HCT116 (cell line): ENCODE results near the gene IFI16. TPM values are rescaled to one million over a fixed set of nuclear protein-coding genes. Genes with fewer than 3 reads are reported as not detected.

Source experiments
- ATAC-seq: fragments of 200-7000 bp; cut with Tn5 transposase; 2 replicates; pipeline ENCODE4 v1.9.1; 2020; ENCODE audit warnings: mild to moderate bottlenecking, moderate library complexity
- BruUV-seq: library from RNA; stranded (reverse); fragments of 400-500 nt; replicated peaks from 2 replicates; lab custom pipeline; 2021; lab: Mats Ljungman, UMichigan
- CTCF ChIA-PET: fragments of 300-600 bp; sonication (Branson Sonifier 250); formaldehyde crosslinking; loops from one replicate; lab custom pipeline; 2021; ENCODE audit warnings: antibody characterized with exemption; lab: Charles Lee
- POLR2A ChIA-PET: fragments of 300-600, 350-600 bp; sonication (Branson Sonifier 250); formaldehyde crosslinking; loops from one replicate; lab custom pipeline; 2021; ENCODE audit warnings: antibody characterized with exemption; lab: Charles Lee
- RAD21 ChIA-PET, 2 experiments: fragments of 300-600 bp; sonication (Branson Sonifier 250); formaldehyde crosslinking; loops; one replicate each; lab custom pipeline; 2023; ENCODE audit warnings: low total read pairs in 2 of 2; ENCODE audit not compliant: uncharacterized antibody in 2 of 2, unreplicated experiment in 2 of 2, low non-redundant PET in 1 of 2; lab: Charles Lee
- DNase-seq: peaks from one replicate; pipeline ENCODE4 v3.0.0-alpha.2; 2010; ENCODE audit warnings: low read depth, low spot score
- H2AFZ ChIP-seq: fragments of 200-600 bp; shearing (Covaris generic), sonication (generic); 2 replicates; pipeline ENCODE4 v1.6.1; 2017; ENCODE audit warnings: low read depth, mixed run types, mixed read lengths, antibody characterized with exemption, low read length; ENCODE audit not compliant: poor library complexity, severe bottlenecking
- H3K27ac ChIP-seq: 2 replicates; pipeline ENCODE4 v1.5.1; 2012; ENCODE audit warnings: low read depth, low read length
- H3K27me3 ChIP-seq: fragments of 200-600 bp; sonication (generic); 2 replicates; pipeline ENCODE4 v1.6.1; 2016; ENCODE audit warnings: mixed run types, low read length, mixed read lengths; ENCODE audit not compliant: insufficient read depth
- H3K36me3 ChIP-seq, 2 experiments: fragments of 200-500 bp in 1 of 2; fragments of 200-600 bp in 1 of 2; sonication (Bioruptor generic) in 1 of 2; sonication (generic) in 1 of 2; 2 replicates each; pipeline versions ENCODE4 v1.5.1 to v1.6.1; 2014 to 2016; ENCODE audit warnings: low read length in 2 of 2, inconsistent platforms in 1 of 2, mixed read lengths in 1 of 2, mixed run types in 1 of 2; ENCODE audit not compliant: insufficient read depth in 2 of 2, control insufficient read depth in 1 of 2
- H3K4me1 ChIP-seq, 2 experiments: fragments of 200-600 bp in 1 of 2; sonication (generic) in 1 of 2; 2 replicates each; pipeline versions ENCODE4 v1.5.1 to v1.6.1; 2012 to 2017; ENCODE audit warnings: low read length in 2 of 2, inconsistent platforms in 1 of 2, mild to moderate bottlenecking in 1 of 2, mixed read lengths in 1 of 2, mixed run types in 1 of 2, moderate library complexity in 1 of 2; ENCODE audit not compliant: insufficient read depth in 2 of 2, control insufficient read depth in 1 of 2
- H3K4me2 ChIP-seq: fragments of 200-600 bp; sonication (generic); 2 replicates; pipeline ENCODE4 v1.6.1; 2017; ENCODE audit warnings: mixed run types, low read length, mixed read lengths
- H3K4me3 ChIP-seq, 2 experiments: fragments of 200-600 bp in 1 of 2; sonication (generic) in 1 of 2; replicated peaks in 1 of 2; 2 replicates each; pipeline ENCODE4 v1.5.1; 2011 to 2016; ENCODE audit warnings: low read length in 2 of 2, control low read depth in 1 of 2, low read depth in 1 of 2, mild to moderate bottlenecking in 1 of 2, mixed read lengths in 1 of 2, mixed run types in 1 of 2
- H3K79me2 ChIP-seq: fragments of 200-600 bp; sonication (generic); 2 replicates; pipeline ENCODE4 v1.6.1; 2017; ENCODE audit warnings: mild to moderate bottlenecking, mixed run types, low read length, moderate library complexity, mixed read lengths; ENCODE audit not compliant: insufficient read depth
- H3K9ac ChIP-seq: fragments of 200-600 bp; sonication (generic); 2 replicates; pipeline ENCODE4 v1.6.1; 2016; ENCODE audit warnings: low read length, mixed read lengths
- H3K9me2 ChIP-seq: fragments of 200-600 bp; sonication (generic), shearing (Covaris generic); 2 replicates; pipeline ENCODE4 v1.6.1; 2017; ENCODE audit warnings: mixed run types, mild to moderate bottlenecking, moderate library complexity; ENCODE audit not compliant: insufficient read depth
- H3K9me3 ChIP-seq, 2 experiments: fragments of 200-500 bp in 1 of 2; fragments of 200-600 bp in 1 of 2; sonication (Bioruptor generic) in 1 of 2; sonication (generic) in 1 of 2; 2 replicates each; pipeline ENCODE4 v1.6.1; 2014 to 2017; ENCODE audit warnings: low read length in 2 of 2, mixed read lengths in 2 of 2, inconsistent platforms in 1 of 2, low read depth in 1 of 2, mild to moderate bottlenecking in 1 of 2, mixed run types in 1 of 2, moderate library complexity in 1 of 2; ENCODE audit not compliant: control insufficient read depth in 1 of 2, insufficient read depth in 1 of 2
- H4K20me1 ChIP-seq: fragments of 200-600 bp; sonication (generic), shearing (Covaris generic); 2 replicates; pipeline ENCODE4 v1.6.1; 2017; ENCODE audit warnings: mixed run types, mild to moderate bottlenecking, moderate library complexity; ENCODE audit not compliant: insufficient read depth
- CEBPB ChIP-seq: IDR thresholded peaks from 2 replicates; pipeline ENCODE4 v1.6.1; 2012; ENCODE audit warnings: low read depth
- CTCF ChIP-seq, 3 experiments: fragments of 200-600 bp in 1 of 3; sonication (generic) in 1 of 3; IDR thresholded peaks in 2 of 3; conservative IDR thresholded peaks in 1 of 3; 2 replicates each; pipeline ENCODE4 v1.5.1; 2012 to 2017; ENCODE audit warnings: low read depth in 2 of 3, low read length in 2 of 3, antibody characterized with exemption in 1 of 3, borderline replicate concordance in 1 of 3, control low read depth in 1 of 3, mild to moderate bottlenecking in 1 of 3, mixed read lengths in 1 of 3, mixed run types in 1 of 3, moderate library complexity in 1 of 3; ENCODE audit not compliant: insufficient read depth in 1 of 3
- JUND ChIP-seq: IDR thresholded peaks from 2 replicates; pipeline ENCODE4 v1.6.1; 2012
- MAX ChIP-seq: IDR thresholded peaks from 2 replicates; pipeline ENCODE4 v1.6.1; 2012
- SRF ChIP-seq: IDR thresholded peaks from 2 replicates; pipeline ENCODE4 v1.6.1; 2012; ENCODE audit warnings: low read depth
- YY1 ChIP-seq: IDR thresholded peaks from 2 replicates; pipeline ENCODE4 v1.6.1; 2011; ENCODE audit warnings: low read length, low read depth, moderate library complexity, mild to moderate bottlenecking; ENCODE audit not compliant: insufficient replicate concordance; ENCODE audit errors: extremely low read depth
- ZBTB33 ChIP-seq: IDR thresholded peaks from 2 replicates; pipeline ENCODE4 v1.6.1; 2011; ENCODE audit warnings: mild to moderate bottlenecking, low read length, moderate library complexity; ENCODE audit not compliant: insufficient replicate concordance; ENCODE audit errors: extremely low read depth
- intact Hi-C: fragments of 100-400 bp; cut with micrococcal nuclease; formaldehyde crosslinking; loops from 2 replicates; pipeline ENCODE4 v1.10.0; 2022
- total RNA-seq: library from RNA; stranded (reverse); gene quantifications from one replicate; pipeline ENCODE4 v1.2.1, GENCODE V29; 2021; ENCODE audit not compliant: unreplicated experiment

IFI16 gene
- total RNA-seq, 1 experiment from 2014 or later, result 1.6 TPM

GRCh38 chr1:159079525-159079924 lies 69.8 kb downstream of the IFI16 start:
- no TSS peak for BruUV-seq

GRCh38 chr1:159081626-159082025 lies 71.9 kb downstream of the IFI16 start:
- Histone ChIP-seq H3K4me2 (no peak overlapping the region), H3K9me3 (no peaks in the 10 kb centered on the region), H3K79me2 (no peaks in the 10 kb centered on the region), H3K4me3 (no peak overlapping the region), H2AFZ (no peak overlapping the region), H3K9me2 (no peaks in the 10 kb centered on the region), H3K9ac (no peak overlapping the region), H3K4me1 (no peaks in the 10 kb centered on the region), H4K20me1 (no peaks in the 10 kb centered on the region), H3K27ac (no peak overlapping the region), H3K27me3 (peaks cover 7% of the 10 kb centered on the region), H3K36me3 (no peaks in the 10 kb centered on the region)
- ChIA-PET CTCF (no interaction called here), RAD21 (no interaction called here), POLR2A (no interaction called here)
- no TSS peak for BruUV-seq
- ATAC-seq (no peak), DNase-seq (no peak)
- TF ChIP-seq ZBTB33, result no peak
- TF ChIP-seq CEBPB, result no peak
- no peak for TF ChIP-seq JUND
- no peak for TF ChIP-seq MAX
- intact Hi-C loops, result no loop called here

More at GRCh38 chr1:159079525-159079924, 69.8 kb downstream of the IFI16 start:
- no peak overlapping the region for H2AFZ ChIP-seq
- no peaks in the 10 kb centered on the region for H3K79me2 ChIP-seq
- ChIA-PET POLR2A (no interaction called here), CTCF (no interaction called here), RAD21 (no interaction called here)
- no peaks in the 10 kb centered on the region for H4K20me1 ChIP-seq
- no peaks in the 10 kb centered on the region for H3K9me3 ChIP-seq
- H3K27me3 ChIP-seq, result peaks cover 7% of the 10 kb centered on the region
- no peaks in the 10 kb centered on the region for H3K4me1 ChIP-seq
- H3K9me2 ChIP-seq, result no peaks in the 10 kb centered on the region
- intact Hi-C loops, result loop anchor here (10.0 kb wide), 2 partner anchors 575 to 1115 kb away; no protein-coding TSS in a partner anchor
- no peak for ATAC-seq
- no peak overlapping the region for H3K27ac ChIP-seq
- DNase-seq, result no peak
- TF ChIP-seq YY1 (no peak), CTCF (IDR thresholded peaks at IDR 0.05 in 2 of 3, conservative IDR thresholded peaks at IDR 0.05 in 1 of 3; ENCODE audit: borderline replicate concordance in 1 of 3, insufficient read depth in 1 of 3, low read depth in 2 of 3, low read length in 2 of 3) (0 out of 6 replicates have a peak, but pooled peaks of 1 of the 3 experiments have one; percentile 10), SRF (no peak)
- no peak overlapping the region for H3K9ac ChIP-seq
- no peak overlapping the region for H3K4me2 ChIP-seq
- no peaks in the 10 kb centered on the region for H3K36me3 ChIP-seq
- no peak overlapping the region for H3K4me3 ChIP-seq
